Keratinocyte (primary cell): ENCODE data around the gene FRMPD2. TPM values are rescaled to one million over a fixed set of nuclear protein-coding genes. Genes with fewer than 3 reads are reported as not detected.
"Not testable (repeated sequence)": the region's sequence is repeated elsewhere in the genome, so short reads cannot be mapped to it uniquely, and the experiment has no call there.

ENCODE experiments used
- DNase-seq: peaks from one replicate; pipeline ENCODE4 v3.0.0-alpha.2; 2011; ENCODE audit warnings: low read depth, missing footprints, low spot score
- FAIRE-seq: peaks from 2 replicates; lab custom pipeline; 2011; peaks lifted over from hg19 to GRCh38; lab: Jason Lieb, UNC
- H2AFZ ChIP-seq: 2 replicates; pipeline ENCODE4 v1.6.0; 2012; ENCODE audit warnings: low read length, control low read depth, inconsistent platforms; ENCODE audit not compliant: control insufficient read depth
- H3K27ac ChIP-seq: 2 replicates; pipeline ENCODE4 v1.5.1; 2011; ENCODE audit warnings: low read length; ENCODE audit not compliant: control insufficient read depth, insufficient read depth
- H3K27me3 ChIP-seq: 3 replicates; pipeline ENCODE4 v1.6.0; 2011; ENCODE audit warnings: low read length; ENCODE audit not compliant: control insufficient read depth, insufficient read depth; ENCODE audit errors: extremely low read depth
- H3K36me3 ChIP-seq, 2 experiments: 2 replicates in 1 of 2; 3 replicates in 1 of 2; pipeline ENCODE4 v1.5.1; 2011; ENCODE audit warnings: low read length in 2 of 2, mild to moderate bottlenecking in 1 of 2; ENCODE audit not compliant: control insufficient read depth in 2 of 2, insufficient read depth in 2 of 2; ENCODE audit errors: extremely low read depth in 1 of 2
- H3K4me1 ChIP-seq: 3 replicates; pipeline ENCODE4 v1.5.1; 2011; ENCODE audit warnings: low read length; ENCODE audit not compliant: control insufficient read depth, insufficient read depth; ENCODE audit errors: extremely low read depth
- H3K4me2 ChIP-seq: 3 replicates; pipeline ENCODE4 v1.6.0; 2011; ENCODE audit warnings: low read depth, low read length; ENCODE audit not compliant: control insufficient read depth, insufficient read depth; ENCODE audit errors: extremely low read depth
- H3K4me3 ChIP-seq, 3 experiments: fragments of 200-600 bp in 1 of 3; sonication (generic) in 1 of 3; 2 replicates in 2 of 3; 3 replicates in 1 of 3; pipeline ENCODE4 v1.5.1; 2011 to 2016; ENCODE audit warnings: low read length in 3 of 3, mild to moderate bottlenecking in 3 of 3, control low read depth in 2 of 3, inconsistent platforms in 1 of 3, low read depth in 1 of 3, mixed read lengths in 1 of 3, mixed run types in 1 of 3, moderate library complexity in 1 of 3; ENCODE audit not compliant: control insufficient read depth in 2 of 3, insufficient read depth in 2 of 3; ENCODE audit errors: extremely low read depth in 1 of 3
- H3K79me2 ChIP-seq: 2 replicates; pipeline ENCODE4 v1.6.0; 2012; ENCODE audit warnings: low read length; ENCODE audit not compliant: control insufficient read depth, insufficient read depth
- H3K9ac ChIP-seq: 3 replicates; pipeline ENCODE4 v1.6.0; 2011; ENCODE audit warnings: low read length; ENCODE audit not compliant: control insufficient read depth, insufficient read depth; ENCODE audit errors: extremely low read depth
- H3K9me1 ChIP-seq: 3 replicates; pipeline ENCODE4 v1.6.0; 2011; ENCODE audit warnings: low read length; ENCODE audit not compliant: control insufficient read depth, insufficient read depth; ENCODE audit errors: extremely low read depth
- H3K9me3 ChIP-seq: 2 replicates; pipeline ENCODE4 v1.5.1; 2012; ENCODE audit warnings: low read depth, low read length; ENCODE audit not compliant: control insufficient read depth
- H4K20me1 ChIP-seq: 3 replicates; pipeline ENCODE4 v1.6.0; 2011; ENCODE audit warnings: low read length; ENCODE audit not compliant: control insufficient read depth, insufficient read depth; ENCODE audit errors: extremely low read depth
- EZH2 ChIP-seq: IDR thresholded peaks from one replicate; pipeline ENCODE4 v1.6.1; 2012; ENCODE audit warnings: inconsistent platforms, mild to moderate bottlenecking, low read length, moderate library complexity
- dilution Hi-C: fragments of 300-500 bp; cut with MboI; formaldehyde crosslinking; loops from one replicate; pipeline ENCODE4 v1.7.0; 2020; ENCODE audit warnings: low sequenced_read_pairs; ENCODE audit not compliant: extremely low pct_ligation_motif_present
- polyA plus RNA-seq, 5 experiments: library from polyadenylated mRNA; depleted of rRNA in 3 of 5; stranded (reverse) in 3 of 5; stranded (forward) in 1 of 5; unstranded in 1 of 5; fragments of >200 nt; gene quantifications; 1 replicate in 1 of 5; 2 replicates in 3 of 5; 3 replicates in 1 of 5; pipeline versions ENCODE4 v1.2.1 to v1.2.3, GENCODE V29; 2011 to 2012; ENCODE audit warnings: missing spikeins in 2 of 5, low read depth in 1 of 5, low replicate concordance in 1 of 5
- TF ChIP-seq, protein P1 (sequence below), 3 experiments: IDR thresholded peaks in 1 of 3; conservative IDR thresholded peaks in 1 of 3; optimal IDR thresholded peaks in 1 of 3; 2 replicates in 2 of 3; 3 replicates in 1 of 3; pipeline versions ENCODE3 to v1.5.1; 2011; ENCODE audit warnings: low read length in 3 of 3, mild to moderate bottlenecking in 3 of 3, moderate library complexity in 2 of 3, control low read depth in 1 of 3, inconsistent platforms in 1 of 3; ENCODE audit not compliant: insufficient read depth in 2 of 3; ENCODE audit errors: extremely low read depth in 1 of 3

The FRMPD2 gene
- polyA plus RNA-seq, 1 donor (not counting 4 experiments of a cell fraction or from before 2014, with no cell fraction given): not detected

GRCh38 chr10:48245977-48246376 lies 28.5 kb downstream of the FRMPD2 start:
- Histone ChIP-seq H3K27me3 (no peaks in the 10 kb centered on the region), H3K9me1 (no peaks in the 10 kb centered on the region), H3K4me3 (no peak overlapping the region), H2AFZ (no peak overlapping the region), H3K4me1 (peaks cover under 1% of the 10 kb centered on the region), H3K27ac (no peak overlapping the region), H4K20me1 (no peaks in the 10 kb centered on the region), H3K36me3 (no peaks in the 10 kb centered on the region), H3K9ac (no peak overlapping the region), H3K9me3 (no peaks in the 10 kb centered on the region), H3K4me2 (no peak overlapping the region), H3K79me2 (no peaks in the 10 kb centered on the region)
- TF ChIP-seq EZH2: no peak
- TF ChIP-seq, protein P1, sequence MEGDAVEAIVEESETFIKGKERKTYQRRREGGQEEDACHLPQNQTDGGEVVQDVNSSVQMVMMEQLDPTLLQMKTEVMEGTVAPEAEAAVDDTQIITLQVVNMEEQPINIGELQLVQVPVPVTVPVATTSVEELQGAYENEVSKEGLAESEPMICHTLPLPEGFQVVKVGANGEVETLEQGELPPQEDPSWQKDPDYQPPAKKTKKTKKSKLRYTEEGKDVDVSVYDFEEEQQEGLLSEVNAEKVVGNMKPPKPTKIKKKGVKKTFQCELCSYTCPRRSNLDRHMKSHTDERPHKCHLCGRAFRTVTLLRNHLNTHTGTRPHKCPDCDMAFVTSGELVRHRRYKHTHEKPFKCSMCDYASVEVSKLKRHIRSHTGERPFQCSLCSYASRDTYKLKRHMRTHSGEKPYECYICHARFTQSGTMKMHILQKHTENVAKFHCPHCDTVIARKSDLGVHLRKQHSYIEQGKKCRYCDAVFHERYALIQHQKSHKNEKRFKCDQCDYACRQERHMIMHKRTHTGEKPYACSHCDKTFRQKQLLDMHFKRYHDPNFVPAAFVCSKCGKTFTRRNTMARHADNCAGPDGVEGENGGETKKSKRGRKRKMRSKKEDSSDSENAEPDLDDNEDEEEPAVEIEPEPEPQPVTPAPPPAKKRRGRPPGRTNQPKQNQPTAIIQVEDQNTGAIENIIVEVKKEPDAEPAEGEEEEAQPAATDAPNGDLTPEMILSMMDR (optimal IDR thresholded peaks at IDR 0.05 in 1 of 3, IDR thresholded peaks at IDR 0.05 in 1 of 3, conservative IDR thresholded peaks at IDR 0.05 in 1 of 3; ENCODE audit: extremely low read depth in 1 of 3, insufficient read depth in 2 of 3, low read length in 3 of 3): no peak
- FAIRE-seq: no peak
- DNase-seq: no peak
- dilution Hi-C loops: no loop called here

GRCh38 chr10:48243921-48244320 lies 30.6 kb downstream of the FRMPD2 start:
- H3K9me3 ChIP-seq, dilution Hi-C loops, H2AFZ ChIP-seq, H3K27me3 ChIP-seq, FAIRE-seq, H3K36me3 ChIP-seq, H3K9me1 ChIP-seq, H3K9ac ChIP-seq, H3K27ac ChIP-seq, H3K4me3 ChIP-seq, H3K79me2 ChIP-seq, DNase-seq, H3K4me1 ChIP-seq, H4K20me1 ChIP-seq, H3K4me2 ChIP-seq: not testable (repeated sequence)

DNA sequence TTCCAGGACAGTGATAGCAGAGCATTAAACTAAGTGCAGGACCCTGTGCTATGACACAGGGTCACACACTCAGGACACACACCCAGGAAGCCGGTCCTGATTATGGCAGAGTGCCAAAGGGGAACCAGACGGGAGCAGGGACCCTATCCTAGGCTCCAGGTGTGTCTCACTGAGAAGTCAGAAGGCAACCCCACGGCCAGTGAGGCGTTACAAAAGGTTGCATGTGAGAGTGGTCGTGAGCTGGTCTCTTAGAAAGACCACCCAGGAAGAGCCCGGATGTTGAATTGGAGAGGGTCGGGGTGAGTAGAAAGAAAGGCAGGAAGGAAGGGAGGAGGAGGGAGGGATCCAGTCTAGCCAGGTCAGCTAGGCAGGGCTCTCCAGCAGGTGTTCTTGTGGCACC lies 31.0 kb downstream of the FRMPD2 start:
- no peaks in the 10 kb centered on the region for H3K79me2 ChIP-seq
- TF ChIP-seq EZH2: no peak
- TF ChIP-seq, protein P1 (optimal IDR thresholded peaks at IDR 0.05 in 1 of 3, IDR thresholded peaks at IDR 0.05 in 1 of 3, conservative IDR thresholded peaks at IDR 0.05 in 1 of 3; ENCODE audit: extremely low read depth in 1 of 3, insufficient read depth in 2 of 3, low read length in 3 of 3): no peak
- no peaks in the 10 kb centered on the region for H4K20me1 ChIP-seq
- no peaks in the 10 kb centered on the region for H3K9me3 ChIP-seq
- FAIRE-seq (no peak), DNase-seq (no peak)
- H3K9ac ChIP-seq: no peak overlapping the region
- dilution Hi-C loops: no loop called here
- H3K27me3 ChIP-seq: no peaks in the 10 kb centered on the region
- no peak overlapping the region for H3K27ac ChIP-seq
- H2AFZ ChIP-seq: no peak overlapping the region
- no peak overlapping the region for H3K4me2 ChIP-seq
- no peaks in the 10 kb centered on the region for H3K36me3 ChIP-seq
- no peak overlapping the region for H3K4me3 ChIP-seq
- H3K4me1 ChIP-seq: no peaks in the 10 kb centered on the region
- no peaks in the 10 kb centered on the region for H3K9me1 ChIP-seq
